Parathyroid adenoma (tissue), 2 donors: ENCODE results near the gene CAMSAP1.

Source experiments
- H2AFZ ChIP-seq: fragments of 300-600 bp; sonication (generic); one replicate; pipeline ENCODE4 v1.7.0; 2017; ENCODE audit warnings: antibody characterized with exemption, mild to moderate bottlenecking
- H3K27ac ChIP-seq: fragments of 300-600 bp; sonication (generic); one replicate; pipeline ENCODE4 v1.7.0; 2017
- H3K27me3 ChIP-seq: fragments of 300-600 bp; sonication (generic); one replicate; pipeline ENCODE4 v1.7.0; 2017; ENCODE audit warnings: low read length; ENCODE audit not compliant: control insufficient read depth, insufficient read depth
- H3K36me3 ChIP-seq: fragments of 300-600 bp; sonication (generic); one replicate; pipeline ENCODE4 v1.7.0; 2017; ENCODE audit warnings: low read length; ENCODE audit not compliant: control insufficient read depth, insufficient read depth
- H3K4me1 ChIP-seq: fragments of 300-600 bp; sonication (generic); one replicate; pipeline ENCODE4 v1.7.0; 2017; ENCODE audit warnings: control low read depth
- H3K4me2 ChIP-seq: fragments of 300-600 bp; sonication (generic); one replicate; pipeline ENCODE4 v1.7.0; 2017; ENCODE audit warnings: low read length
- H3K4me3 ChIP-seq: fragments of 300-600 bp; sonication (generic); one replicate; pipeline ENCODE4 v1.7.0; 2017; ENCODE audit warnings: low read depth, low read length
- H3K79me2 ChIP-seq: fragments of 300-600 bp; sonication (generic); one replicate; pipeline ENCODE4 v1.7.0; 2017; ENCODE audit warnings: control low read depth
- H3K9ac ChIP-seq: fragments of 300-600 bp; sonication (generic); one replicate; pipeline ENCODE4 v1.7.0; 2017; ENCODE audit warnings: mild to moderate bottlenecking
- H3K9me3 ChIP-seq: fragments of 300-600 bp; sonication (generic); one replicate; pipeline ENCODE4 v1.7.0; 2017; ENCODE audit warnings: low read length; ENCODE audit not compliant: control insufficient read depth
- CTCF ChIP-seq: fragments of 300-600 bp; sonication (generic); IDR thresholded peaks from one replicate; pipeline ENCODE4 v1.7.0; 2017; ENCODE audit warnings: antibody characterized with exemption, mild to moderate bottlenecking
- donor health status: primary hyperparathyroidism.

CAMSAP1 gene

DNA sequence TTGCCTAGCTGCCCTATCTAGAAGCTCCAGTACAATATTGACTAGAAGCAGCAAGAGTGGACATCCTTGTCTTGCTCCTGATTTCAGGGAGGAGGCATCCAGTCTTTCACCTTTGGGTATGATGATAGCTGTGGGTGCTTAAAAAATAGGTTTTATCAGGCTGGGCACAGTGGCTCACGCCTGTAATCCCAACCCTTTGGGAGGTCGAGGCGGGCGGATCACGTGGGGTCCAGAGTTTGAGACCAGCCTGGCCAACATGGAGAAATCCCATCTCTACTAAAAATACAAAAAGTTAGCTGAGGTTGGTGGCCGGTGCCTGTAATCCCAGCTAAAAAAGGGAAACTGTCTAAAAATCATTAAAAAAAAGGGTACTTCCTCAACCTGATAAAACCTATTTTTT is 2.0 kb upstream of the CAMSAP1 start:
- H3K9ac ChIP-seq, result no peak overlapping the region
- no peaks in the 10 kb centered on the region for H3K27me3 ChIP-seq
- H3K36me3 ChIP-seq, result no peaks in the 10 kb centered on the region
- TF ChIP-seq CTCF, result no peak
- no peak overlapping the region for H3K4me3 ChIP-seq
- no peak overlapping the region for H2AFZ ChIP-seq
- no peaks in the 10 kb centered on the region for H3K4me1 ChIP-seq
- no peak overlapping the region for H3K4me2 ChIP-seq
- H3K27ac ChIP-seq, result no peak overlapping the region
- H3K79me2 ChIP-seq, result peaks cover 5% of the 10 kb centered on the region
- H3K9me3 ChIP-seq, result no peaks in the 10 kb centered on the region

DNA sequence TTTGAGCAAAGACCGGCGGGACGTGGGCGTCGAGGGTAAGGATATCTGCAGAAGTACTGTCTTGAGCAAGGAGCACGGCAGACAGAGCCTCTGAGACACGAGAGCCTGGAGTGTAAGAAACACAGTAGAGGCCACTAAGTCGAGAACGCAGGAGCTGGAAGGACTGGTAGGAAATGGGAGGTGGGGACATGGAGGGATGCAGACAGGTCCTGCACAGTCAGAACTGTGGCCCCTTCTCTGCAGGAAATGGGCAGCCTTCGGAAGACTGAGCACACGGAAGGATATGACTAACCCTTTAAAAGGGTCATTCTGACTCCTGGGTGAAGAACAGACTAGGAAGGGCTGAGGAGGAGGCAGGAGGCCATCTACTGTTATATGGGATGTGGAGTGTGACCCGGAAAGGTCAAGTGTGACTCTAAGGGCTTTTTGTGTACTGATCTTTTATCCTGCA is 1.4 kb upstream of the CAMSAP1 start:
- no peaks in the 10 kb centered on the region for H3K36me3 ChIP-seq
- H2AFZ ChIP-seq, result no peak overlapping the region
- no peak overlapping the region for H3K27ac ChIP-seq
- peaks cover 7% of the 10 kb centered on the region for H3K79me2 ChIP-seq
- H3K9ac ChIP-seq, result no peak overlapping the region
- no peak overlapping the region for H3K4me3 ChIP-seq
- no peak for TF ChIP-seq CTCF
- no peaks in the 10 kb centered on the region for H3K27me3 ChIP-seq
- H3K4me1 ChIP-seq, result no peaks in the 10 kb centered on the region
- peak overlapping the region; percentile 96 for H3K4me2 ChIP-seq
- H3K9me3 ChIP-seq, result no peaks in the 10 kb centered on the region

- TF ChIP-seq CTCF, result no peak
- Histone ChIP-seq H2AFZ (peak overlapping the region; percentile 85), H3K4me2 (peak overlapping the region; percentile 96), H3K36me3 (no peaks in the 10 kb centered on the region), H3K4me3 (peak overlapping the region; percentile 69), H3K27me3 (no peaks in the 10 kb centered on the region), H3K9me3 (no peaks in the 10 kb centered on the region), H3K4me1 (no peaks in the 10 kb centered on the region), H3K27ac (peak overlapping the region; percentile 12), H3K9ac (no peak overlapping the region), H3K79me2 (peaks cover 13% of the 10 kb centered on the region)
These were observed 877 bp upstream of the CAMSAP1 start for GRCh38 chr9:135908093-135908753.

DNA sequence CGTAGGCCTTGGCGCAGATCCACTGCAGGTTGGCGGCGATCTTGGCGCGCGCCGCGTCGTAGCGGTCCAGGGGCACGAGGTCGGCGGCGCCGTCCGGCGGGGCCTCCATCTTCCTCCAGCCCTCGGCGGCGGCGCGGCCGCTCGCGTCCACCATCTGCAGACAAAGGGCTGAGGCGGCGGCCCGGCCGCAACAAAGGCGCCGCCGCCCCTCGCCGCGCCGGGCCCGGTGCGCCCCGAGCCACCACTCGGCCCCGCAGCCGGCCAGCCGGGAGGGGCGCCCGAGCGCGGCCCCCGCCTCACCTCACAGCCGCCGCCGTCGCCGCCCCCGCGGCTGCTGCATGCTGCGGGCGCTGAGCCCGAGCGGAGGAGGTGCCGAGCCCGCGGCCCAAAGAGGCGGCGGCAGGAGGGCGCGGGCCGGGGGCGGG is 328 bp downstream of the CAMSAP1 start:
- no peak overlapping the region for H3K9ac ChIP-seq
- H3K27ac ChIP-seq, result no peak overlapping the region
- H2AFZ ChIP-seq, result no peak overlapping the region
- no peak overlapping the region for H3K4me3 ChIP-seq
- TF ChIP-seq CTCF, result no peak
- H3K4me1 ChIP-seq, result no peaks in the 10 kb centered on the region
- peak overlapping the region; percentile 64 for H3K4me2 ChIP-seq
- H3K27me3 ChIP-seq, result no peaks in the 10 kb centered on the region
- no peaks in the 10 kb centered on the region for H3K36me3 ChIP-seq
- H3K79me2 ChIP-seq, result peaks cover 22% of the 10 kb centered on the region
- no peaks in the 10 kb centered on the region for H3K9me3 ChIP-seq
